ENCODE results near the gene MRLN.

DNA sequence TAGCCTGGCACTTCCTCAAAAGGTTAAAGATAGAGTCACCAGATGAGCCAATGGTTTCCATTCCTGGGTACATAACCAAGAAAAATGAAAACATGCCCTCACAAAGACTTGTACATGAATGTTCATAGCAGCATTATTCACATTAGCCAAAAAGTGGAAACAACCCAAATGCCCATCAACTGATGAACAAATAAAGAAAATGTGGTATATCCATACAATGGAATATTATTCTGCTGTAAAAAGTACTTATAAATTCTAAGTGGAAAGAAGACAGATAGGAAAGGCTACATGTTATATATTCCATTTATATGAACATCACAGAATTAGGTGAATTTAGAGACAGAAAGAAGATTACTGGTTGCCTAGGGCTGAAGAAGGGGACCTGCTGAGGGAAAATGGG is 32.9 kb downstream of the MRLN start:
- TF ChIP-seq, protein P1, sequence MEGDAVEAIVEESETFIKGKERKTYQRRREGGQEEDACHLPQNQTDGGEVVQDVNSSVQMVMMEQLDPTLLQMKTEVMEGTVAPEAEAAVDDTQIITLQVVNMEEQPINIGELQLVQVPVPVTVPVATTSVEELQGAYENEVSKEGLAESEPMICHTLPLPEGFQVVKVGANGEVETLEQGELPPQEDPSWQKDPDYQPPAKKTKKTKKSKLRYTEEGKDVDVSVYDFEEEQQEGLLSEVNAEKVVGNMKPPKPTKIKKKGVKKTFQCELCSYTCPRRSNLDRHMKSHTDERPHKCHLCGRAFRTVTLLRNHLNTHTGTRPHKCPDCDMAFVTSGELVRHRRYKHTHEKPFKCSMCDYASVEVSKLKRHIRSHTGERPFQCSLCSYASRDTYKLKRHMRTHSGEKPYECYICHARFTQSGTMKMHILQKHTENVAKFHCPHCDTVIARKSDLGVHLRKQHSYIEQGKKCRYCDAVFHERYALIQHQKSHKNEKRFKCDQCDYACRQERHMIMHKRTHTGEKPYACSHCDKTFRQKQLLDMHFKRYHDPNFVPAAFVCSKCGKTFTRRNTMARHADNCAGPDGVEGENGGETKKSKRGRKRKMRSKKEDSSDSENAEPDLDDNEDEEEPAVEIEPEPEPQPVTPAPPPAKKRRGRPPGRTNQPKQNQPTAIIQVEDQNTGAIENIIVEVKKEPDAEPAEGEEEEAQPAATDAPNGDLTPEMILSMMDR (IDR thresholded peaks at IDR 0.05; ENCODE audit: low read depth, low read length): no peak
- no peak for TF ChIP-seq EZH2phosphoT487 (IDR thresholded peaks at IDR 0.05; ENCODE audit: low read depth)

Measured in OCI-LY3 (cell line).